ENCODE measurements around the gene ADD2.

The ADD2 gene

DNA sequence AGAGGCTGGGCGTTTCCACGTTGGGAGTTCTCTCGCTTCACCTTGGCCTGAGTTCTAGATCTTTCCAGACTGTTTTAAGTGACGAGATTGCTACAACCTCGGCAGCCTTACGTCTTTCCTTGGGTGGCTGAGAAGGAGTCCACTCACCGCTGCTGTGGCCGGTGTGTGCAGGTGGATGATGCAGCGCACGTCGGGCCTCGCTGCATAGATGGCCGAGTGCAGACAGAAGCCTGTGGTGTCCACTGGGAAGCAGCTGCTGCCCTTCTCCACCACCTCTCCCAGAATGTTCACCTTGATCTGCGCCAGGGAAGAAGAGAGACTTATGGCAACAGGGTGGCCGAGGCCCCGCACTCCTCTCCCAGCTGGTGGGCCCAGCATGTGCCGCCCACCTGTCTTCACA is 75.7 kb downstream of the ADD2 start:
- no peak for DNase-seq

DNA sequence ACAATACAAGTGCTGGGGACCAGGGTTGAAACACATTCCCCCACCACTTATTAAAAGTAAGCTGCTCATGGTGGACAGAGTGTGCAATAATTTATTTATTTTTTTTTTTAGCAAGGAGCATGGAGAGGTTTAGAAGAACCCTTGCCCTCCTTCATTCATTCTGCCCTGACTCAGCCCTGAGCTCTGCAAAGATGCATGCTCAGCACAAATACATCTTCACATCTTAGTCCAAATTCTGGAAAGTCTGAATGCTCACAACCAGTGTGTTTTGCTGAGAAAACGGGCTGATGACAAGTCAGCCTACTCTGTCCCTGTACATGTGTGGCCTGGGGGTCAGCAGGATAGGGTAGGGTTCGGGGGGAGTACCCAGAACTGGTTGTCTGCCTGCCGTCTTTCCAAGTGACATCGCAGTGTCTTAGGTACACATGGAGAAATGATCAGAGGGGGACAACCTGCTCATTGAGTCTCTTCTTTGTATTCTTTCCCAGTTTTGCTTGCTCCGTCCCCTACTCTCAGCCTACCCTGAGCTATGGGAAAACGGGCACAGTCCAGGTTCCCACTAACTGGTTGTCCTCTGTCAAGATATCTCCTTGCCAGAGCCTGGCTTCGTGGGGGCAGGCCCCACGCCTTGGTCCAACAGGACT is 76.4 kb downstream of the ADD2 start:
- DNase-seq: no peak

DNA sequence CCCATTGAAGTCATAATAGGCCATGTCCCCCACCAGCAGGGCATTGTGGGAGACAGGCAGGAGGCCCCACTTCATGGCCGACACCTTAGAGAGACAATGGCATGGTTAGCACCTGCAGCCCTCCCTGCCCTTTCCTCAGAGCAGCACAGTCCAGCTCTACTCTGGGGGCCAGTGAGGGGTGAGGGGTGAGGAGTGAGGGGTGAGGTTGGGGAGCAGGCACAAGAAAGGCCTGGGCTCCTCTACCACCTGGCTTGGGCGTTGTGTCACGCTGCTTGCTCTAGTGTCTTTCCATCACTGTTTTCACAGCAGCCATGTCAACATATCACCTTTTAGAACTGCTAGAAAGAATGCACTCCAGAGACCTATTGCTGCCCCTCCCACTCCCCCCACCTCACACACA is 77.2 kb downstream of the ADD2 start:
- DNase-seq: no peak

DNA sequence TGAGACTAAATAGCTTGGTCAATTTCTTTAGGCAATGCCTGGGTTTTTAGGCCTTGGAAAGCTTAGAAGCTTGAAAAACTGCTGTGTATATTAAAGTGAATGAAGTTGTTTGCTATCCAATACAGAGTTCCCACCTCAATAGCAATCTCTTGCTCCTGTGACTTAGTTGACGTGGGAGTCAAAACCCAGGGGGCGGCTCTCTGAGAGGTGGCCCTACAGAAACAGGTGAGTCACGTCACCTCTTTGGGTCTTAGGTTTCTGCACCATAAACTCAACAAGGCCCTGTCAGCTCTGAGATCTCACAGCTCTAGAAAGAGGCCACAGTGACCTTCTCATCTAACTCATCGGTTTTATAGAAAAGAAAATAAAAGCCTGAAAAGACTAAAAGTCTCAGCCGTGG is 79.6 kb downstream of the ADD2 start:
- DNase-seq: no peak

DNA sequence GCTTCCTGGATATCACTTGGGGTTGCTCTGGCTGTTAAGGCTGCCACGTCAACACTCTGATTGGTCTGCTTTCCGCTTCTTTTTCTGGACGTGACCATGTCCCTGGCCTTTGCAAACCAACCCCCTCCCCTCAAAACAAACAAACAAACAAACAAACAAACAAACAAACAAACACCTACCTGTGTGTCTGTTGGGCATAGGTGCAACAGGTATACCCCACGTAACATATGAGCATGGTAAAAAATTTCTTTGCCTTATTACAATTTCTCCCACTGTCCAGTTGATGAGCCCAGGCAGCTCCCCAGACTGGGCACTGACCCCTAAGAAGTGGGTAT is 80.6 kb downstream of the ADD2 start:
- no peak for DNase-seq

- no peak for DNase-seq
Observed at GRCh38 chr2:70686577-70687460, 81.2 kb downstream of the ADD2 start.

- DNase-seq: no peak
Observed at GRCh38 chr2:70685771-70686171, 82.2 kb downstream of the ADD2 start.

DNA sequence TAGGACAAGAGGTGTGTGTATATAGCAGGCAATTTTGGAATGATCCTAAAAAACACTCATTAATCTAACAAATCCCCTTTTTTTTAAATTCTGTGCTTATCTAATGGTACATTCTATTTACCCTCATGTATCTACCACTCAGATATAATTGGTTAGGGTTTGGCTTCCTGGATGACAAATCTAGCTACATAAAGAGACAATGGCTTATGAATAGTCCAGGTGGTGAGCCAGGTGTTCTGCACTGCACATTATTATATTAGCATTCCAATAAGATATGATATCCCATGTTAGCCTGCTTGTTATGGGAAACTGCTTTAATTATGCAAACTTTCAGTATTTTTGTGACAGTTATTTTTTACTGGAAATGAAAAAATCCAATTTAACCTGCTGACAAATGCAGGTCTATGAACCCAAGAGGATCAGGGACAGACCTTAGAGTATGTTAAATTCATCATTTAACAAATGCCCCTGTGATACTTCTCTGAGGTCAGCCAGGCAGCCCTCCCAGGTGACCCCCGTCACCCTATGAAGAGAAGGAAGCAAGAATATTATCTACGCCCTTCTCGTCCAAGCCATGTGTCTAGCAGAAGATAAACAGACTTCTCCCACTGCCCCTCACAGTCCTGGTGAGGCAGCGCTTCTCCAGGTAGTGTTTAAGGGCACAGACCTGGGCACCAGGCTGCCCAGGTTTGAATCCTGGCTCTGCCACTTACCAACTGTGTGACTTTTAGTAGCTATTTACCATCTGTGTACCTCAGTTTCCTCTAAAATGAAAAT is 83.0 kb downstream of the ADD2 start:
- DNase-seq: no peak

GRCh38 chr2:70683455-70683854 is 84.5 kb downstream of the ADD2 start:
- no peak for DNase-seq

- DNase-seq: no peak
Observed at GRCh38 chr2:70680735-70681134, 87.3 kb downstream of the ADD2 start.

DNA sequence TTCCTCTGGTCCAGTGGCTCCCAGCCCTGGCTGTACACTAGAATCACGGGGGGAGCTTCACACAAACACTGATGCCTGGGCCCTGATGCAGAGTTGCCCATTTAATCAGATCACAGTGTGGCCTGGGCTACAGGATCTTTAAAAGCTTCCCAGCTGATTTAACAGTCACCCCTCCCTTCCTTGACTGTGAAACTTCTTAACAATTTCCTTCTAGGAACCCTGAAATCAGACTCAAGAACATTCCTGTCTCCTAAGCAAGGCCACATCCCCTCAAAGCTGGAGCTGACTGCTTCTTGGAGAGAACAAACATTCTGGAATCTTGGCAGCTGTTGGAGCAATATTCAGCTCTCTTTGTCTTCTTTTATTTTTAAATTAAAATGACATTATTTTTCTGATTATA is 88.7 kb downstream of the ADD2 start:
- DNase-seq: no peak

DNA sequence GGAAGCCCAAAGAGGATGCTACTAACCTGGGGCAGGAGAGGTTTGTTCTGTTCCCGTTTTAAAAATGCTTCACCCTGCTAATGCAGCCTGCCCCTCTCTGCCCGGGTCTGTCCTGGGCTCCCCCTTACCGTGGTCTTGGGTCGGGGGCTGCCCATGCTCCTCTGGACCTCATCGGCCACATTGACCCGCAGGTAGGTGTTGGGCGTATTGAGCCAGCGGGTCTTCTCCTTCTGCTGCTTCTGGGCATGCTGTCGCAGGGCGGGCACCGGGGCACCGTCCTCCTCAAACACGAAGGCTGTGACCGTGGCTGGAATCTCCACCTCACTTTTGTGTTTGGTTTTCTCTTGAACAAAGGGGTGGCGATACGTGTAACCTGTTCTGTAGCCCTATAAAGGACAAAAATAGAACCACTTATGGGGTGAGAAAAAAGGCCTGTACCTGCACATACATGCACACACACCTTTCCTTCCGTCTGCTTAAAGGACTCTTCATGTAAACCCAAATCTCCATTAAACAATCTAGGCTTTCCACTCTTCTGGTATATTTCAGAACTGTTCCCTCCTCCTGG is 89.3 kb downstream of the ADD2 start:
- no peak for DNase-seq

- DNase-seq: no peak
Observed at GRCh38 chr2:70676301-70677035, 91.5 kb downstream of the ADD2 start.

DNA sequence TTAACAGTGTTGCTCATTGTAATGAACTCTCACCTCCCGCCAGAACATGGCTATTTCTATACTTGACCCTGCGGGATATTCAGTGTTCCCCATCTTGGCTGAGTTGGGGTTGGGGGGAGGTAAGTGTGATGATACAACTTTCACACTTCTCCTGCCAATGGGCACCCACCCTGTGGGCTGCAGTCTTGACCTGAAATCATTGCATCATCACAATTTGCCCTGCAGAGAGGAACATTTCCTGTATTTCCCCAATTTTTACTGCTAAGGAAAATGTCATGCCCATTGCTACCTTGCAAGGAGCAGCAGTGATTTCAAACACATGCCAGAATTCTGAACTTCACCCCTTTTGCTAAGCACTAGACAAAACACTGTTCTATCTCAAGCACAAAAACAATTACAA is 92.1 kb downstream of the ADD2 start:
- no peak for DNase-seq

DNA sequence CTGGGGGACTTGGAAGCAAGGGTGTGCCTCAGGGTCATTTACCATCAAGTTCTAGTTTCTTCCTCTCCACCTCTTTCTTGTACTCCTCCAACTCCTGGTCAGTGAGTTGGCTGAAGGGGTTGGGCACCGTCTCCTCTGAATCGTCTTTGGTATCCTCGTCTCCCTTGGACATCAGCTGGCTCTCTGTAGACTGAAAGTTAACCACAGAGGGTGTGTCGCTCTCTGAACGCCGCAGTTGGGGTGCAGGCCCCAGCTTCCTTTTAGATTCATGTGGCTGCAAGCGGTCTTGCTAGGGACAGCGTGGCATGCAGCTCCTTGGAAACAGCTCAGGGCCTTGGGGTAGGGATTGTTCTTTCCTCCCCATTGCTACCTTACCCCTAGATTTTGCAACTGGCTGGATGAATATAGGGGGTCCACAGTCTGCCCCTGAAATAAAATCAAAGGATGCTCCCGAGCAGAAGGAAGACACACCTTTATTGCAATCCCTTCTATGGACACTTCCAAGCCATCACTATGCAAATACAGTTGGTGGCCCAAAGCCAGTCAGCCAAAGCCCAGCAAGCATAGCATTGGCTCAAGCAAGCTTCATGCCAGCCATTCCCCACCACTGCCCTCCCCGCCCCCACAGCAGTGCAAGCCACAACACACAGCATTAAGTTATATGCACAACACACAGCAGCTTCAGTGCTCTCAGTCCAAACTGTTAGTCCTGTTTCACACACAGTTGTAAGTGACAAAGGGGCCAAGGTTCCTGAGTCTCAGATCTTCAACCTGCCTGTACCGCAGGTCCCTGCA is 93.2 kb downstream of the ADD2 start:
- DNase-seq: no peak

DNA sequence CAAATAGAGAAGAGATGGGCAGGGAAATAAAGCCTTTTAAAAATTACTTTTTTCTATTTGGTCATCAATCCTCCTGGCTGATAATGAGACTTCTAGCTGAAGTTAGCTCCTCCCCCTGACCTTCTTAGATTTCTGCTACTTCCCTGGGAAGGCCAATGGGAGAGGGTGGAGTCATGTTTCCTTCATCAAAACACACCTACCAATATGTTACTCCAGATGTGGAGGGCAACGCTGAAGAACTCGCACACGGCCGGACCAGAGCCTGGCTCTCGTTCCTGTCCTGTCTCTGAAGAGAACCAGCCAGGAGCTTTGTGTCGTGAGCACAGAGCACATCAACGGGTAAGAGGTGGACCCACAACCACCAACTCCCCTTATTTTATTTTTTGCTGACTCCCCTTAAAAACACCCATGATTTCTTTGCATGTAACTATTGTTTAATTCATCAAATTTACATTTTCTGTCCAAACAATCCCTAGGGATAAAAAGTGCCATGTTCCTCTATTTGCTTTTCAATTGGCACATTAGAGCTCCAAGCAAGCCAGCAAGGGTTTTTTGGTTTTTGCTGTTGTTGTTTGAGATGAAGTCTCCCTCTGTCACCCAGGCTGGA is 94.9 kb downstream of the ADD2 start:
- no peak for DNase-seq

DNA sequence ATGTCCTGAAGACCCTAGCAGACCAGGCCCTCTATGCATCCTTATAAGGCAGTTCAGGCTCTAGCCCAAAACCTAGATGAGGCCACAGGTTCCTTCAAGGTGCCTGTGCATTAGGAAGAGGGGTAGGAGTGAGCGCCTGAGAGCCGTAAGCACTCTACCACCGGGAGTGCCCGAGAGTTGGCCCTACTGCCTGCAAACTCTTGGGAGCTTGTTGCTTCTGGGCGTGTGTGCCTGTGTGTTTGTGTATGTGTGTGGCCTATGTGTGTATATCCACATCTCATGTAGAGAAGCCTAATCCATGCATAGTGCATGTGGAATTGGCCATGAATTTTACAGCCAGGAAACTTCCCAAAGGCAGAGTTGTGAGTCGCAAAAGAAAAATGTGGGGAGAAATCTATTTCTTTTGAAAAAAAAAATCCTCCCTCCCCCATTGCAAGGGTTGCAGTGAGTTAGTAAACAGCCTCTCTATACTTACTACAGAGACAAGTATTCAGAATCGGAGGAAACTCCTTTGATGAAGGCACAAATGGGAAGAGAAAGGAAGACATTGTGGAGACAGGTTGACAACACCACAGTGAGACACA is 96.8 kb downstream of the ADD2 start:
- no peak for DNase-seq

GRCh38 chr2:70670626-70671025 is 97.4 kb downstream of the ADD2 start:
- DNase-seq: no peak

DNA sequence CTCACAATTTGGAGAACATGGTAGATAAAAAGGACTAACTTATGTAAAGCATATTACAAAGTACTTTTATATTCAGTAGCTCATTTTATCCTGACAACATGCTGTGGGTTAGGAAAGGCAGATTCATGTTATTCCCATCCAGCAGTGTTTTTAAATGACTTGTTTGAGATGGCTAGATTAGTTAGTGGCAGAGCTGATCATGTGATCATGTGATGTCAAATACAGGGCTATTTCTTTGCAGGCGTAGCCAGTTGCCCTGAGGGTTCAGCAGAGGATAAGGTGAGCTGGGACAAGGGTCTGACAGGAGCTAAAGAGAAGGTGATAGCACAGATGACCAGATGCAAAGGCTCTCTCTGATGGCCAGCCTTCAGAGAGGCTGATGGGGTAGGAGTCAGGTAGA is 97.8 kb downstream of the ADD2 start:
- no peak for DNase-seq

DNA sequence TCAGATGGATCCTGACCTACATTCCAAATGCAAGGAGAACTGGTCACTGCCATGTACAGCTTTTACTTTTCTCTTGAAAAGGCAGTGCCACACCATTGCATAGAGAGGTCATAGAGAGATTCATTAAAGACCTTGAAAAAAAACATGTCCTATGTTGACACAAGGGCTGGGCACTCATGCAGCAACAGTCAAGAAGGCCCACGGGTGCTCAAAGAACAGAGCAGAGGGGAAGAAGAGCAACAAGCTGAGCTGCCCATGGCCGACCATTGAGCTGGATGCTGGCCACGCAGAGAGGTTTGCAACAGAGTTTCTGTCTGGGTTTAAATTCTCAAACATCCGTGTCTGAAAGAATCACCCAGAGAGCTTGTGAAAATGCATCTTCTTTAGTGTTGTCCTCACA is 99.1 kb downstream of the ADD2 start:
- DNase-seq: no peak

- no peak for DNase-seq
Observed at GRCh38 chr2:70668432-70668831, 99.6 kb downstream of the ADD2 start.
